HUES48 (cell line): Measurements from ENCODE around the gene VAX1.
"Not testable (repeated sequence)": the region's sequence is repeated elsewhere in the genome, so short reads cannot be mapped to it uniquely, and the experiment has no call there.

Experiments
- H3K27ac ChIP-seq: one replicate; pipeline ENCODE4 v1.7.0; 2013; ENCODE audit warnings: low read depth, low read length, inconsistent platforms
- H3K27me3 ChIP-seq: 2 replicates; pipeline ENCODE4 v1.6.1; 2013; ENCODE audit warnings: mild to moderate bottlenecking, low read length; ENCODE audit not compliant: control insufficient read depth, insufficient read depth
- H3K36me3 ChIP-seq: 2 replicates; pipeline ENCODE4 v1.6.1; 2013; ENCODE audit warnings: low read length; ENCODE audit not compliant: control insufficient read depth, insufficient read depth
- H3K4me1 ChIP-seq: 2 replicates; pipeline ENCODE4 v1.6.1; 2013; ENCODE audit warnings: mild to moderate bottlenecking, low read length; ENCODE audit not compliant: control insufficient read depth, insufficient read depth
- H3K4me3 ChIP-seq: 2 replicates; pipeline ENCODE4 v1.5.1; 2013; ENCODE audit warnings: mild to moderate bottlenecking, low read depth, low read length
- H3K9ac ChIP-seq: 2 replicates; pipeline ENCODE4 v1.6.1; 2013; ENCODE audit warnings: mild to moderate bottlenecking, low read depth, low read length, moderate library complexity
- H3K9me3 ChIP-seq: 2 replicates; pipeline ENCODE4 v1.6.1; 2013; ENCODE audit warnings: low read length; ENCODE audit not compliant: control insufficient read depth, insufficient read depth

Gene VAX1

DNA sequence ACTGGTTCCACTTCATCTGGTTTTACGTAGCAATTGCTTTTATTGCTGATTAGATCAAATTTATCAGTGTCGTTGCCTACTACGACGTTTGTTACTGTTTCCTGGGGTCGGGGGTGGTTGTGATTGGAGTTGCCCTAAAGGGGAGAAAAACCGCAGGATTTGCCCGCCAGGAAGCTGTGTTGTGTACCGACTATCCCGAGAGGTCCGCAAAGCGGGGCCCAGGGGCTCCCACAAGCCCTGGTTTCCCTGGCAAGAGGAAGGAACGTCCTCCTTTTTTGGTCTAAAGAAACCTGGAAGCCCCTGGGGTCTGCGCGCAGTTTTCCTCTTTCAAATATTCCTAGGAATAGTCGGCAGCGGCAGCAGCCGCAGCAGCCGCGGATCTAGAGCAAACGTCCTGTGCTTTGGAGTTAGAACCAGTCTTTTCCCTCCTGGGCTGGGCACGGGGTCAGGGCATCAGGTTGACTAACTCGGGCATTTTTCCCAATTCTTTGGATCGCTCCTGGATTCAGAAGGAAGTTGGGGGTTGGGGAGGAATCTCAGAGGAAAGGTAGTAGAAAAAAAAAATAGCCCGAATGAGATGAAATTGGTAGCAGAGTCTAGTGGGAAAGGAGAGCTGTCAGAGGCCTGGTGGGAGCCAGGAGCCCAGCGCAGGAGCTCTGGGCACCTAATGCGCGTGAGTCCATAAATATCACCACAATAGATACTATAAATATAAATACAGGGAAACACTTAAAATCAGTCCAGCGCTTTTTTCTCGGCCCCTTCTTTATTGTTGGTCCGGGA, 4.6 kb downstream of the VAX1 start:
- H3K9ac ChIP-seq = no peak overlapping the region
- H3K4me3 ChIP-seq = no peak overlapping the region; the same call in 1 of the 2 replicates
- H3K36me3 ChIP-seq = no peaks in the 10 kb centered on the region
- peaks cover 100% of the 10 kb centered on the region for H3K27me3 ChIP-seq
- peaks cover 36% of the 10 kb centered on the region for H3K4me1 ChIP-seq
- no peaks in the 10 kb centered on the region for H3K9me3 ChIP-seq
- no peak overlapping the region for H3K27ac ChIP-seq

GRCh38 chr10:117132751-117133231, 5.3 kb downstream of the VAX1 start:
- no peaks in the 10 kb centered on the region for H3K36me3 ChIP-seq
- H3K27me3 ChIP-seq = peaks cover 100% of the 10 kb centered on the region
- no peaks in the 10 kb centered on the region for H3K9me3 ChIP-seq

DNA sequence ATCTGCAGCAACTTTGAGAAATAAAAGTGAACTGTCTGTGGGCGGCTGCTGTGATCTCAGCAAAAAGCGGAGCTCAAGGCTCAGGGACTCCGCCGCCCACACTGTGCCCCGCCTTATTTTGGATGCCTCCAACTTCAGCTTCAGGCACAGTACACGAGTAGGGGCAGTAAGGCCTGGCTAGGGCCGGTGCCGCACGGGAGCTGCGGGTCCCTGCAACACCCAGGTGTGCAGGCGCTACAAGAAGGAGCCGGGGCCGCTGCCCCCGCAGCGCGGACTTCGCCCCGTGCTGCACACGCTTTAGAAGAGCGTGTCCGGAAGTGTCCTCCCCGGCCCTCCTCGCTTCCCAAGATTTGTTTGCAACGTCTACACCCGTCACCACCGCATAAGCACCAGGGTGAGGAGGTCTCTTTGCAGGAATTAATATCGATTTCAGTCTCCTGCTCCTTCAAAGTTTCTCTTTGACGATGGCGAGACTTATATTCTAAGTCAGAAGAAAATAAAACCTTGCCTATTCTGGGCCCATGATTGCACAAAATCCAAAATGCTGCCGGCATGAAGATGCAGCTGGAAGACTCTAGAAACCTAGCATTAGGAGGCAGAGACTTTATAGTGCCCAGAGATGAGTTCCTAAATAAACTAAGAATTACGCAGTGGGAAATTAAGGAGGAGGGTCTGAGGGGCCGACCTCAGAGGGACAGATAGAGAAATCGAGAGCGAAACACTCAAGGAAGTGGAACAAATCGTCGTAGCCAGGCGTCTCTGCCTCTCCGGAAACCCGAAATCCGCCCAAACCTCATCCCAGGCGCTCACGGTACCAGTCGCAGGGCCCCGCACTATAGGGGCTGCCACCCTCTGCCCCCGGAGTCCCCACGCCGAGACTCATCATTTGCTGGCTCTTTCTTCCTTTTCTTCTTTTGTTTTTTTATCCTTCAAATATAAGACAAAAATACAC, 6.4 kb downstream of the VAX1 start:
- Histone ChIP-seq H3K27me3 (peaks cover 100% of the 10 kb centered on the region), H3K4me1 (peaks cover 31% of the 10 kb centered on the region), H3K27ac (no peak overlapping the region), H3K4me3 (peak overlapping the region; percentile 10; the same call in 1 of the 2 replicates), H3K9ac (no peak overlapping the region), H3K36me3 (no peaks in the 10 kb centered on the region), H3K9me3 (no peaks in the 10 kb centered on the region)

More at GRCh38 chr10:117132751-117133231, 5.3 kb downstream of the VAX1 start:
- Histone ChIP-seq H3K4me3 (no peak overlapping the region), H3K9ac (no peak overlapping the region), H3K27ac (no peak overlapping the region), H3K4me1 (peaks cover 32% of the 10 kb centered on the region)

DNA sequence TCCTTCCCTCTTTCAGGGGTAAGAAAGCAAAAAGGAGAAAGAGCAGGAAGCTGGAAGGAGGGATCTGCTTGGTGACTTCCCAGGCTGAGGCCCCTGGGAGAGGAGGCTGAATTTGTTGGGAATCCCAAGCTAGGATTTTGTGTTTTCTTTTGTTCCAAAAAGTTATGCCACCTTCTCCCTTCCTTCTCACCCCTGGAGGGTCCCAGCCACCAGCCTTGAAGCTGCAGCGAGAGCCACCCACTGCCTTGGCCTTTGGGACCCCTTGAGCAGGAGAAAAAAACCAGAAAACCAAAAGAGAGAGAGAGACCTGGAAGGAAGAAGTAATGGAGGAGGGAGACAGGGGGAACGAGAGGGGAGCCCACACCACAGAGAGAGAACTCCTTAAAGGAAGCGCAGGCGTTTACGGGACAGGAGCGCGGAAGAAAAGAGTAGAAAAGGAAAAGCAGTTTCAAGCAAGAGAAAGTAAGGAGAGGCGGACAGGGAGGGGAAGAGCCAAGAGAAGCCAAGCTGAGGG, 7.2 kb downstream of the VAX1 start:
- Histone ChIP-seq H3K9me3 (no peaks in the 10 kb centered on the region), H3K4me1 (peaks cover 29% of the 10 kb centered on the region), H3K9ac (no peak overlapping the region), H3K27me3 (peaks cover 96% of the 10 kb centered on the region), H3K36me3 (no peaks in the 10 kb centered on the region), H3K4me3 (peak overlapping the region; percentile 10; the same call in 1 of the 2 replicates), H3K27ac (no peak overlapping the region)

- Histone ChIP-seq H3K4me1 (peaks cover 29% of the 10 kb centered on the region), H3K36me3 (no peaks in the 10 kb centered on the region), H3K27me3 (peaks cover 96% of the 10 kb centered on the region), H3K9me3 (no peaks in the 10 kb centered on the region), H3K9ac (no peak overlapping the region), H3K4me3 (no peak overlapping the region), H3K27ac (no peak overlapping the region)
Measured at GRCh38 chr10:117130346-117130745, 7.7 kb downstream of the VAX1 start.

GRCh38 chr10:117126645-117127044, 11.4 kb downstream of the VAX1 start:
- not testable (repeated sequence) for H3K9me3 ChIP-seq, H3K27ac ChIP-seq, H3K36me3 ChIP-seq, H3K4me3 ChIP-seq, H3K9ac ChIP-seq
- peaks cover 21% of the 10 kb centered on the region for H3K4me1 ChIP-seq
- H3K27me3 ChIP-seq = peaks cover 65% of the 10 kb centered on the region

DNA sequence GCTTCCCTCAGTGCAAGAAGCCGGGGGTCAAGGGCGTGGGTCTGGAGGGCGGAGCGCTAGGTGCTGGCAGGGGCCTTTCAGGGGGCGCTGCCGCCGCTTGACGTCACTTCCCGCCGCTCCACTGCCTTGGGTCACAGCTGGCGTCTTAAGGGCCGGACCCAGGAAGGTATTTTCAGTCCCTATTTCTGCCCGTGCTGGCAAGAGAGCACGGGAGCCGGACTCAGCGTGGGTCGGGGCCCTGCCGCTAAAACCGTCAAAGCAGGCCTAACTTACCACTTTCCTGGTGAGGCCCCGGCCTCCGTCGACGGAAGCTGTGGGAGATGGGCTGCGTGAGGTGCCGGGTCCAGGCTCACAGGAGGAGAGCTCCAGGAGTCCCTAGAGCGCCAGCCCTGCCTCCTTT, 12.0 kb downstream of the VAX1 start:
- H3K4me1 ChIP-seq = peaks cover 16% of the 10 kb centered on the region
- no peak overlapping the region for H3K27ac ChIP-seq
- no peaks in the 10 kb centered on the region for H3K9me3 ChIP-seq
- H3K36me3 ChIP-seq = no peaks in the 10 kb centered on the region
- H3K9ac ChIP-seq = no peak overlapping the region
- H3K4me3 ChIP-seq = no peak overlapping the region
- H3K27me3 ChIP-seq = peaks cover 59% of the 10 kb centered on the region

DNA sequence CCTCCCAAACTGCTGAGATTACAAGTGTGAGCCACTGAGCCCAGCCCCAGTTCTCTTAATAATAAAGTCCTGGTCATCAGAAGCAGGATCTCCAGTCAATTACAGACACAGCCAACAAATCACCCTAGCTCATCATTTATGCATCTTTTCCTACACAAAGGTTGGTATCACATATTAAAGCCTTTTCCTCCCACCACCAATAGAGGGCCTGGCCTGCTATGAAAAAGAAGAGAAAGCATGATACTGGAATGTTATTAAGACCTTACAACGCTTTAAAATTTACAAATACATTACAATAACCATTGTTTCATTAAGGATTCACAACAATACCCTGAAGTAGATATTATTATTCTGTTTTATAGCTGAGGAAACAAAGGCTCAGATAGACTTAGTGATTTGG, 25.9 kb downstream of the VAX1 start:
- Histone ChIP-seq H3K36me3 (no peaks in the 10 kb centered on the region), H3K4me1 (no peaks in the 10 kb centered on the region), H3K9me3 (no peaks in the 10 kb centered on the region), H3K27ac (no peak overlapping the region), H3K9ac (no peak overlapping the region), H3K4me3 (no peak overlapping the region), H3K27me3 (peaks cover 2% of the 10 kb centered on the region)

DNA sequence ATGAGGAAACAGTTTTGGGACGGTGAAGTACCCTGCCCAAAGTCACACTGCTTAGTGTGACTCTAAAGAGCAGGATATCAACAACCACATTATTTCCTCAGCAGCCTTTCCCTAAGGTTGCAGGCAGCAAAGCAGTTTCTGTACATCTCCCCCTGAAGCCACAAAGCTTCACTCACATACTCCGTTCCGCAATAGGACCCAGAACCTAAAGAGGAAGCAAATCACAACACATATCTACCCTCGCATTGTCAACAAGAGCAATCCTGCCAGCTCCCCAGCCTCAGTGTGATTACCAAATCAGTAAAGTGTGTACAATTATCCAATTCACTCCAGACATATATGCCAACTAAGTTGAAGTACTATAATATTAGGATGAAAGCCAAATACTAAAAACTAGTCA, 30.8 kb downstream of the VAX1 start:
- Histone ChIP-seq H3K9ac (no peak overlapping the region), H3K4me1 (no peaks in the 10 kb centered on the region), H3K9me3 (no peaks in the 10 kb centered on the region), H3K4me3 (no peak overlapping the region), H3K27me3 (no peaks in the 10 kb centered on the region), H3K27ac (no peak overlapping the region), H3K36me3 (no peaks in the 10 kb centered on the region)

DNA sequence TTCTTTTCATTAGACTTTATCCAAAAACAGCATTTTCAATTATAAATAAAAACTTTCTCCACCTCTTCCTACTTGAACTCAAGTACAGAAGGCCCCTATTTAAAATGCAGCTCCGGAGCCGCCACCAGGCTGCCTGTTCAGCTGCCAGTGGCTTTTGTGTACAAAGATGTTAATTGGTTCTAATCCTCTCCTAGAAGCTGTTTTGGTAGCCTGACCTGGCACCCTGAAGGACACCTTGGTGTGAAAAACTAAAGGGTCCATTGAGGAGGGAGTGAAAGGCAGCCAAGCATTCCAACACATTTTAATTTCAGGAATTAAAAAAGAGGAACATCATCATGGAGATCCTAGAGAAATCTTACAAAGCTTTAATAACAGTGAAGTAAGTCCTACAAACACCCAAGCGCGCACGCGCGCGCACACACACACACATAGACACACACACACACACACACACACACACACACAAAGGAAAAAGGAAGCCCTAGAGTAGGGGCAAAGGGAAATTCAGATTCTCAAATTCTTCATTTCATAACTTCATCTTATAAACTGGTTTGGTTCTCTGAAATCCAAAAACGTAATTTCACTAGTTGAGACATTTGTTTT, 41.4 kb downstream of the VAX1 start:
- peaks cover under 1% of the 10 kb centered on the region; the same call in 1 of the 2 replicates for H3K27me3 ChIP-seq
- no peak overlapping the region for H3K9ac ChIP-seq
- H3K9me3 ChIP-seq = no peaks in the 10 kb centered on the region
- H3K27ac ChIP-seq = no peak overlapping the region
- H3K36me3 ChIP-seq = no peaks in the 10 kb centered on the region
- no peak overlapping the region for H3K4me3 ChIP-seq
- peaks cover 29% of the 10 kb centered on the region for H3K4me1 ChIP-seq
